ENCODE data around the gene NSMCE1. TPM values are rescaled to one million over a fixed set of nuclear protein-coding genes. Genes with fewer than 3 reads are reported as not detected.

The NSMCE1 gene
- total and polyA plus RNA-seq, 2 donors (not counting 1 experiment from before 2014, with no cell fraction given) = 48.8 to 142 TPM

GRCh38 chr16:27236635-27237218 lies 31.8 kb downstream of the NSMCE1 start:
- no peak overlapping the region for H3K9ac ChIP-seq (ENCODE audit: insufficient read depth, low read length)
- H2AFZ ChIP-seq (ENCODE audit: low read length) = no peak overlapping the region
- H3K4me3 ChIP-seq (replicated peaks in 1 of 4; ENCODE audit: control extremely low read depth in 1 of 4, insufficient read depth in 1 of 4, low read depth in 3 of 4, low read length in 4 of 4) = no peak overlapping the region
- H4K20me1 ChIP-seq (ENCODE audit: control insufficient read depth, extremely low read depth, insufficient read depth, low read length) = no peaks in the 10 kb centered on the region
- H3K9me3 ChIP-seq (ENCODE audit: control insufficient read depth, insufficient read depth, low read depth, low read length) = no peaks in the 10 kb centered on the region
- H3K79me2 ChIP-seq (ENCODE audit: control insufficient read depth, insufficient read depth, low read length) = no peaks in the 10 kb centered on the region
- H3K36me3 ChIP-seq (ENCODE audit: control insufficient read depth, insufficient read depth, low read length) = peaks cover 7% of the 10 kb centered on the region
- no peak for TF ChIP-seq EZH2 (IDR thresholded peaks at IDR 0.05; ENCODE audit: low read length, missing control alignments)
- TF ChIP-seq, protein P1, sequence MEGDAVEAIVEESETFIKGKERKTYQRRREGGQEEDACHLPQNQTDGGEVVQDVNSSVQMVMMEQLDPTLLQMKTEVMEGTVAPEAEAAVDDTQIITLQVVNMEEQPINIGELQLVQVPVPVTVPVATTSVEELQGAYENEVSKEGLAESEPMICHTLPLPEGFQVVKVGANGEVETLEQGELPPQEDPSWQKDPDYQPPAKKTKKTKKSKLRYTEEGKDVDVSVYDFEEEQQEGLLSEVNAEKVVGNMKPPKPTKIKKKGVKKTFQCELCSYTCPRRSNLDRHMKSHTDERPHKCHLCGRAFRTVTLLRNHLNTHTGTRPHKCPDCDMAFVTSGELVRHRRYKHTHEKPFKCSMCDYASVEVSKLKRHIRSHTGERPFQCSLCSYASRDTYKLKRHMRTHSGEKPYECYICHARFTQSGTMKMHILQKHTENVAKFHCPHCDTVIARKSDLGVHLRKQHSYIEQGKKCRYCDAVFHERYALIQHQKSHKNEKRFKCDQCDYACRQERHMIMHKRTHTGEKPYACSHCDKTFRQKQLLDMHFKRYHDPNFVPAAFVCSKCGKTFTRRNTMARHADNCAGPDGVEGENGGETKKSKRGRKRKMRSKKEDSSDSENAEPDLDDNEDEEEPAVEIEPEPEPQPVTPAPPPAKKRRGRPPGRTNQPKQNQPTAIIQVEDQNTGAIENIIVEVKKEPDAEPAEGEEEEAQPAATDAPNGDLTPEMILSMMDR (conservative IDR thresholded peaks at IDR 0.05 in 1 of 2, IDR thresholded peaks at IDR 0.05 in 1 of 2; ENCODE audit: low read depth in 1 of 2, low read length in 2 of 2) = no peak
- no peak overlapping the region for H3K4me2 ChIP-seq (ENCODE audit: extremely low read depth, insufficient read depth, low read length)
- peak overlapping the region; percentile 66 for H3K27ac ChIP-seq (ENCODE audit: insufficient read depth, low read length)
- no peaks in the 10 kb centered on the region for H3K27me3 ChIP-seq (ENCODE audit: control insufficient read depth, insufficient read depth, low read length)
- DNase-seq (ENCODE audit: low read depth in 2 of 2) = no peak
- peaks cover 27% of the 10 kb centered on the region for H3K4me1 ChIP-seq (ENCODE audit: control insufficient read depth, extremely low read depth, insufficient read depth, low read length)

- DNase-seq (ENCODE audit: low read depth in 2 of 2) = no peak
- Histone ChIP-seq H4K20me1 (ENCODE audit: control insufficient read depth, extremely low read depth, insufficient read depth, low read length) (no peaks in the 10 kb centered on the region), H3K27ac (ENCODE audit: insufficient read depth, low read length) (peak overlapping the region; percentile 86), H3K4me1 (ENCODE audit: control insufficient read depth, extremely low read depth, insufficient read depth, low read length) (peaks cover 21% of the 10 kb centered on the region), H3K4me3 (replicated peaks in 1 of 4; ENCODE audit: control extremely low read depth in 1 of 4, insufficient read depth in 1 of 4, low read depth in 3 of 4, low read length in 4 of 4) (no peak overlapping the region), H3K36me3 (ENCODE audit: control insufficient read depth, insufficient read depth, low read length) (peaks cover 7% of the 10 kb centered on the region), H3K9ac (ENCODE audit: insufficient read depth, low read length) (peak overlapping the region; percentile 33), H3K27me3 (ENCODE audit: control insufficient read depth, insufficient read depth, low read length) (no peaks in the 10 kb centered on the region), H3K9me3 (ENCODE audit: control insufficient read depth, insufficient read depth, low read depth, low read length) (no peaks in the 10 kb centered on the region), H2AFZ (ENCODE audit: low read length) (no peak overlapping the region), H3K79me2 (ENCODE audit: control insufficient read depth, insufficient read depth, low read length) (no peaks in the 10 kb centered on the region), H3K4me2 (ENCODE audit: extremely low read depth, insufficient read depth, low read length) (no peak overlapping the region)
- TF ChIP-seq EZH2 (IDR thresholded peaks at IDR 0.05; ENCODE audit: low read length, missing control alignments) = no peak
- TF ChIP-seq, protein P1 (conservative IDR thresholded peaks at IDR 0.05 in 1 of 2, IDR thresholded peaks at IDR 0.05 in 1 of 2; ENCODE audit: low read depth in 1 of 2, low read length in 2 of 2) = no peak
Measured at GRCh38 chr16:27235938-27236245, 32.7 kb downstream of the NSMCE1 start.

DNA sequence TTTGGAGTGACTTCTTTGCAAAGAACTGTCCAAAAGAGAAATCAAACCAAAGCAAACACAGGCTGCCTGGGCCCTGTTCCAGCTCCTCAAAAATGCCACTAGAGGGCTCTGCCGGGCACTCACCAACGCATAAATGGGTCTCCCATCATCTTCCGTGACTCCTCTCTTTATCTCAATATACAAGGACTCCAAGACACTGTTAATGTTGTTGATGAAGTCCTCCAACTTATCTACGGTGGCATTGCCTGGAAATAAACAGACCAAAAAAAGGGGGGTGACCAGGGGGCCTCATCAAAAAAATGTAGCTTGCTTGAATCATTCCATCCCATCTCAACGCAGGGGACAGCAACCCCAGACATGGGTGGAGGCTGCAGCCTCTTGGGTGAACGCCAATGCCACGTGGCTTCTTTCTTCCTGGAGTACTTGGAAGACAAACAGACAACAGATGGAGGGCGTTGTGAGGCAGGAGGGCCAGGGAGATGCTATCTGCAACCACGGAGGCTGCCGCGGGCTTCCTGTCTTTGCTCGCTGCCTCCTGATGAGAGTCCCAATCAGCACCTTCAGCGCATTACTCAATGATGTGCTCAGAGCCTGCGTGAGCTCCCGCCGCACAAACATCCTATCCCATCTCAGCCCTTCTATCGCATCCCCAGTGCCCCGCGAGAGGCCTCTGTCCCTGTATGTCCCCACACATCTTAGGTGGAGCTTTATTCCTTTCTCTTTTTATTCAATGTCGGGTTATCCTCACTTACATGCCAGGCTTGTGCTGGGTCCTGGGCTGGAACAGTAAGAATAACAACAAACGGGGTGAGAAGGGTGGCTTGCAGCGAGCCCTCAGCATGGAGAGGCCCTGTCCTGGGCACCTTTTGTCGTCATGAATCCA lies 33.3 kb downstream of the NSMCE1 start:
- Histone ChIP-seq H2AFZ (ENCODE audit: low read length) (no peak overlapping the region), H3K27ac (ENCODE audit: insufficient read depth, low read length) (peak overlapping the region; percentile 86), H3K79me2 (ENCODE audit: control insufficient read depth, insufficient read depth, low read length) (no peaks in the 10 kb centered on the region), H3K4me3 (replicated peaks in 1 of 4; ENCODE audit: control extremely low read depth in 1 of 4, insufficient read depth in 1 of 4, low read depth in 3 of 4, low read length in 4 of 4) (no peak overlapping the region), H3K4me2 (ENCODE audit: extremely low read depth, insufficient read depth, low read length) (no peak overlapping the region), H3K9ac (ENCODE audit: insufficient read depth, low read length) (peak overlapping the region; percentile 33), H3K4me1 (ENCODE audit: control insufficient read depth, extremely low read depth, insufficient read depth, low read length) (peaks cover 21% of the 10 kb centered on the region), H3K9me3 (ENCODE audit: control insufficient read depth, insufficient read depth, low read depth, low read length) (no peaks in the 10 kb centered on the region), H3K36me3 (ENCODE audit: control insufficient read depth, insufficient read depth, low read length) (peaks cover 12% of the 10 kb centered on the region), H4K20me1 (ENCODE audit: control insufficient read depth, extremely low read depth, insufficient read depth, low read length) (no peaks in the 10 kb centered on the region), H3K27me3 (ENCODE audit: control insufficient read depth, insufficient read depth, low read length) (no peaks in the 10 kb centered on the region)
- no peak for TF ChIP-seq EZH2 (IDR thresholded peaks at IDR 0.05; ENCODE audit: low read length, missing control alignments)
- TF ChIP-seq, protein P1 (conservative IDR thresholded peaks at IDR 0.05 in 1 of 2, IDR thresholded peaks at IDR 0.05 in 1 of 2; ENCODE audit: low read depth in 1 of 2, low read length in 2 of 2) = peak; percentile 90 to 91
- peak; percentile 88 to 93 for DNase-seq (ENCODE audit: low read depth in 2 of 2)

All from fibroblast of lung (primary cell).